AG09309 (cell line): Measurements from ENCODE around the gene RGPD8.

Experiments
- DNase-seq: peaks from one replicate; pipeline ENCODE4 v3.0.0-alpha.2; 2010; ENCODE audit warnings: low read depth
- H3K4me3 ChIP-seq: 2 replicates; pipeline ENCODE4 v1.5.1; 2011; ENCODE audit warnings: mild to moderate bottlenecking, low read depth, low read length, moderate library complexity; ENCODE audit not compliant: control insufficient read depth
- TF ChIP-seq, protein P1 (sequence below): IDR thresholded peaks from 2 replicates; pipeline ENCODE4 v1.5.1; 2011; ENCODE audit warnings: mild to moderate bottlenecking, low read depth, low read length, inconsistent platforms; ENCODE audit not compliant: insufficient read depth, control insufficient read depth; ENCODE audit errors: missing control alignments

Gene RGPD8

GRCh38 chr2:112433480-112433879 lies at the start of gene RGPD8:
Gene RGPD8 (minus strand): TSS chr2:112433645. CDS start chr2:112433453, 192 bp downstream.
- H3K4me3 ChIP-seq, result peak within 1 kb of the TSS; percentile 51
- peak; percentile 35 for DNase-seq
- TF ChIP-seq, protein P1, sequence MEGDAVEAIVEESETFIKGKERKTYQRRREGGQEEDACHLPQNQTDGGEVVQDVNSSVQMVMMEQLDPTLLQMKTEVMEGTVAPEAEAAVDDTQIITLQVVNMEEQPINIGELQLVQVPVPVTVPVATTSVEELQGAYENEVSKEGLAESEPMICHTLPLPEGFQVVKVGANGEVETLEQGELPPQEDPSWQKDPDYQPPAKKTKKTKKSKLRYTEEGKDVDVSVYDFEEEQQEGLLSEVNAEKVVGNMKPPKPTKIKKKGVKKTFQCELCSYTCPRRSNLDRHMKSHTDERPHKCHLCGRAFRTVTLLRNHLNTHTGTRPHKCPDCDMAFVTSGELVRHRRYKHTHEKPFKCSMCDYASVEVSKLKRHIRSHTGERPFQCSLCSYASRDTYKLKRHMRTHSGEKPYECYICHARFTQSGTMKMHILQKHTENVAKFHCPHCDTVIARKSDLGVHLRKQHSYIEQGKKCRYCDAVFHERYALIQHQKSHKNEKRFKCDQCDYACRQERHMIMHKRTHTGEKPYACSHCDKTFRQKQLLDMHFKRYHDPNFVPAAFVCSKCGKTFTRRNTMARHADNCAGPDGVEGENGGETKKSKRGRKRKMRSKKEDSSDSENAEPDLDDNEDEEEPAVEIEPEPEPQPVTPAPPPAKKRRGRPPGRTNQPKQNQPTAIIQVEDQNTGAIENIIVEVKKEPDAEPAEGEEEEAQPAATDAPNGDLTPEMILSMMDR, result peak; percentile 49

DNA sequence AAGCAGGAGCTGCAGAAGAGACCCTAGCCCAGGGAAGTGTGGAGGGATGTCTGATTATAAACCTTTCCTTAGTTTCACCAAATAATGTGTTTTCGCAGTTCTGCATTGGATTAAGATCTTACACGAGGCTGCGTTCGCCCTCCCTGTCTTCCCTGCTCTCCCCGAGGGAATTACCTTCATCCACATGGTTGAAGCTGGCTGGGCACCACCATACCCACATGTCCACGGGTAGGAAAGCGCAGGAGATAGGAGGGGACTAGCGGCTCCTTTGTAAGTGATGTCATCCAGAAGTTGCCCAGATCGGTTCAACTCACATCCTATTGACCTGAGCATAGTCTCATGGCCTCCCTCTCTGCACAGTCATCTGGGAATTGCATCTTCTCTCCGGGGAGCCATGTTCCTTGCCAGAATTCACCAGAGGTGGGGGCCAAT lies 49.6 kb upstream of the RGPD8 start:
- TF ChIP-seq, protein P1, result no peak
- peak overlapping the region; percentile 89 for H3K4me3 ChIP-seq
- DNase-seq, result no peak

GRCh38 chr2:112482309-112483041 lies 49.0 kb upstream of the RGPD8 start:
- TF ChIP-seq, protein P1, result no peak
- no peak for DNase-seq
- peak overlapping the region; percentile 89 for H3K4me3 ChIP-seq

DNA sequence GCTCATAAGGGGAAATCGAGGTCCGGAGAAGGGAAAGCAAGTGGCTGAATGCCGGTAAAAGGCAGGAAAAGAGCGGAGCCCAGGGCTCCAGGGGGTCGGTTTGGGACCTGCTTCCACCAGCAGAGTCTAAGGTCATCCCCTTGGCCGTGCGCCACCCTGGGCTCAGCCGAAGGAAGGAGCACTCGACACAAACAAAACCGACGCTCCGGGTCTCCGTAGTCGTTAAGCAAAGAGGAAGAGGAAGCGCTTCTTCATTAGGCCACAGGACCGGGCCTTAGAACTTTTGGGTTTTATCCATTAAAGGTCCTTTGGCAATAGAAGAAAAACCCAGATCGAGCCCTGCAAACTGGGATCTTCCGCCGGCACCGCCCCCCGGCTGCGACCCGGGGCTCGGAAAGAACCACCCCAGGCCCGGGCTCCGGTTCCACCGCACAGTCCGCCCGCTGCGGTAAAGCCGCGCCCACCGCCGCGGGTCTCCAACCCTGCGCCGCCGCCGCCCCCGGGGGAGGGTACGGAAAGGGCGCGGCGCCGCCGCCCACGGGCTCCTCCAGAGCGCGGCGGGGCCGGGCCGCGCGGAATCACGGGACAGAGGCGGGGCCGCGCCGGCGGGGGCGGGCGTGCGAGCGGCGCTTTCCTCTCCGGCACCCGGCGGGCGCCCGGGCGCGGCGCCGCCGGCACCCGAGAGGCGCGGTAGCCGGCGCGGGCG lies 48.2 kb upstream of the RGPD8 start, which contains the start of gene TTL:
Gene TTL, plus strand, starts transcription at position 629 of the 706 bp plus-strand sequence. CDS start 189 bp downstream, outside the sequence.
- DNase-seq, result no peak
- H3K4me3 ChIP-seq, result peak within 1 kb of the TSS; percentile 89
- TF ChIP-seq, protein P1, result no peak

- H3K4me3 ChIP-seq, result peak overlapping the region; percentile 58
- DNase-seq, result peak; percentile 39
- TF ChIP-seq, protein P1, result peak; percentile 92
These were observed 47.6 kb upstream of the RGPD8 start for GRCh38 chr2:112481050-112481527.

- H3K4me3 ChIP-seq, result peak overlapping the region; percentile 58
- TF ChIP-seq, protein P1, result no peak
- no peak for DNase-seq
These were observed 47.1 kb upstream of the RGPD8 start for GRCh38 chr2:112480530-112481049.
